AG09319 (cell line): ENCODE data around the gene SHISAL2B.
"Not testable (repeated sequence)": the region's sequence is repeated elsewhere in the genome, so short reads cannot be mapped to it uniquely, and the experiment has no call there.

ENCODE experiments used
- DNase-seq: peaks from one replicate; pipeline ENCODE4 v3.0.0-alpha.2; 2010; ENCODE audit warnings: low read depth; ENCODE audit errors: extremely low read depth
- CTCF ChIP-seq: IDR thresholded peaks from 2 replicates; pipeline ENCODE4 v1.5.1; 2011; ENCODE audit warnings: low read depth, mild to moderate bottlenecking, inconsistent platforms, low read length, moderate library complexity

SHISAL2B gene

GRCh38 chr5:64659289-64659688, 31.0 kb upstream of the SHISAL2B start:
- TF ChIP-seq CTCF: no peak
- DNase-seq: no peak

- not testable (repeated sequence) for DNase-seq
Measured at GRCh38 chr5:64663181-64663580, 27.1 kb upstream of the SHISAL2B start.

- no peak for DNase-seq
Measured at GRCh38 chr5:64665243-64665642, 25.1 kb upstream of the SHISAL2B start.

GRCh38 chr5:64666078-64666477, 24.2 kb upstream of the SHISAL2B start:
- TF ChIP-seq CTCF: no peak
- DNase-seq: no peak

More at GRCh38 chr5:64665243-64665642, 25.1 kb upstream of the SHISAL2B start:
- no peak for TF ChIP-seq CTCF

- DNase-seq: no peak
- TF ChIP-seq CTCF: no peak
Measured at GRCh38 chr5:64667068-64667467, 23.2 kb upstream of the SHISAL2B start.

- TF ChIP-seq CTCF: no peak
- no peak for DNase-seq
Measured at GRCh38 chr5:64670277-64670676, 20.0 kb upstream of the SHISAL2B start.

- no peak for DNase-seq
- TF ChIP-seq CTCF: no peak
Measured at GRCh38 chr5:64671678-64672077, 18.6 kb upstream of the SHISAL2B start.

- TF ChIP-seq CTCF: no peak
- no peak for DNase-seq
Measured at GRCh38 chr5:64678374-64678773, 11.9 kb upstream of the SHISAL2B start.
